Germinal center (tissue), 1 donor: Measurements from ENCODE around the gene PIN1.
"Not testable (repeated sequence)": the region's sequence is repeated elsewhere in the genome, so short reads cannot be mapped to it uniquely, and the experiment has no call there.

Experiments
- DNase-seq: peaks from one replicate; pipeline ENCODE4 v3.0.0; 2012; ENCODE audit warnings: mixed read lengths, low spot score

The PIN1 gene

GRCh38 chr19:9818734-9819595 lies 16.2 kb upstream of the PIN1 start, which contains the start of gene FBXL12:
TSS of gene FBXL12 (minus strand) at chr19:9819079. CDS start at chr19:9818813, 266 bp downstream.
- peak; percentile 96 for DNase-seq

GRCh38 chr19:9819596-9819909 lies 15.6 kb upstream of the PIN1 start:
- DNase-seq = no peak

GRCh38 chr19:9820034-9820433 lies 15.1 kb upstream of the PIN1 start:
- not testable (repeated sequence) for DNase-seq

GRCh38 chr19:9823816-9824215 lies 11.3 kb upstream of the PIN1 start:
- DNase-seq = no peak

GRCh38 chr19:9827289-9828238 lies 7.6 kb upstream of the PIN1 start, which contains the start of gene UBL5:
TSS of gene UBL5 (plus strand) at chr19:9827918. CDS start at chr19:9828338, 420 bp downstream.
- peak; percentile 92 for DNase-seq

GRCh38 chr19:9828551-9829063 lies 6.5 kb upstream of the PIN1 start:
- no peak for DNase-seq

GRCh38 chr19:9834307-9834725 lies 802 bp upstream of the PIN1 start:
- no peak for DNase-seq

- DNase-seq = no peak
Observed at GRCh38 chr19:9835507-9835949, 410 bp downstream of the PIN1 start.

GRCh38 chr19:9836021-9836420 lies 903 bp downstream of the PIN1 start:
- no peak for DNase-seq

- DNase-seq = no peak
Observed at GRCh38 chr19:9838324-9838723, 3.2 kb downstream of the PIN1 start.

- DNase-seq = no peak
Observed at GRCh38 chr19:9839415-9839814, 4.3 kb downstream of the PIN1 start.

GRCh38 chr19:9842834-9843625 lies 7.9 kb downstream of the PIN1 start:
- DNase-seq = no peak

GRCh38 chr19:9843626-9844273 lies 8.6 kb downstream of the PIN1 start:
- not testable (repeated sequence) for DNase-seq

- DNase-seq = no peak
Observed at GRCh38 chr19:9847087-9847671, 12.1 kb downstream of the PIN1 start.

GRCh38 chr19:9848060-9848459 lies 12.9 kb downstream of the PIN1 start:
- no peak for DNase-seq

GRCh38 chr19:9848762-9849161 lies 13.6 kb downstream of the PIN1 start:
- DNase-seq = no peak

GRCh38 chr19:9849791-9850190 lies 14.7 kb downstream of the PIN1 start:
- DNase-seq = no peak

GRCh38 chr19:9850235-9850959 lies 15.3 kb downstream of the PIN1 start:
- DNase-seq = no peak

- DNase-seq = no peak
Observed at GRCh38 chr19:9854282-9854846, 19.2 kb downstream of the PIN1 start.

GRCh38 chr19:9856609-9857008 lies 21.5 kb downstream of the PIN1 start:
- DNase-seq = no peak
